CD8-positive, alpha-beta memory T cell (primary cell): ENCODE data around the gene SMPD4. TPM values are rescaled to one million over a fixed set of nuclear protein-coding genes. Genes with fewer than 3 reads are reported as not detected.
"Not testable (repeated sequence)": the region's sequence is repeated elsewhere in the genome, so short reads cannot be mapped to it uniquely, and the experiment has no call there.

Experiments used
- CTCF ChIA-PET: fragments of 350-600 bp; sonication (Branson Sonifier 250); formaldehyde crosslinking; loops from one replicate; lab custom pipeline; 2021; ENCODE audit warnings: antibody characterized with exemption; lab: Charles Lee
- POLR2A ChIA-PET: fragments of 350-600 bp; sonication (Branson Sonifier 250); formaldehyde crosslinking; loops from one replicate; lab custom pipeline; 2021; ENCODE audit warnings: antibody characterized with exemption; lab: Charles Lee
- DNase-seq, 5 donors: peaks; one replicate each; pipeline versions ENCODE4 v3.0.0 to v3.0.0-alpha.2; 2020 to 2022; ENCODE audit warnings: mixed read lengths in 1 of 5
- H3K27ac ChIP-seq: one replicate; pipeline ENCODE4 v1.7.0; 2013; ENCODE audit warnings: low read depth, mild to moderate bottlenecking, low read length, moderate library complexity
- H3K27me3 ChIP-seq: 2 replicates; pipeline ENCODE4 v1.7.0; 2013; ENCODE audit warnings: low read length, mild to moderate bottlenecking; ENCODE audit not compliant: insufficient read depth, poor library complexity, severe bottlenecking
- H3K36me3 ChIP-seq: 2 replicates; pipeline ENCODE4 v1.7.0; 2013; ENCODE audit warnings: mild to moderate bottlenecking, low read length, moderate library complexity; ENCODE audit not compliant: insufficient read depth
- H3K4me1 ChIP-seq: 2 replicates; pipeline ENCODE4 v1.7.0; 2013; ENCODE audit warnings: mild to moderate bottlenecking, low read length, moderate library complexity; ENCODE audit not compliant: insufficient read depth
- H3K4me3 ChIP-seq: 2 replicates; pipeline ENCODE4 v1.7.0; 2013; ENCODE audit warnings: mild to moderate bottlenecking, low read length
- H3K9me3 ChIP-seq: 2 replicates; pipeline ENCODE4 v1.7.0; 2013; ENCODE audit warnings: mild to moderate bottlenecking, low read length
- H3K27ac Mint-ChIP-seq, 8 donors: one replicate each; pipeline ENCODE4 v1.8.0; 2020 to 2021; ENCODE audit warnings: mixed read lengths in 8 of 8, mild to moderate bottlenecking in 6 of 8, inconsistent platforms in 3 of 8, moderate library complexity in 3 of 8
- H3K27me3 Mint-ChIP-seq, 2 donors: one replicate each; pipeline ENCODE4 v1.8.0; 2020 to 2021; ENCODE audit warnings: mixed read lengths in 2 of 2, mild to moderate bottlenecking in 1 of 2, moderate library complexity in 1 of 2
- H3K36me3 Mint-ChIP-seq, 3 donors: one replicate each; pipeline ENCODE4 v1.8.0; 2020 to 2021; ENCODE audit warnings: mixed read lengths in 3 of 3, inconsistent platforms in 1 of 3, mild to moderate bottlenecking in 1 of 3
- H3K4me1 Mint-ChIP-seq, 3 donors: one replicate each; pipeline ENCODE4 v1.8.0; 2020 to 2021; ENCODE audit warnings: mixed read lengths in 3 of 3, inconsistent platforms in 1 of 3, mild to moderate bottlenecking in 1 of 3
- H3K4me3 Mint-ChIP-seq, 7 donors: one replicate each; pipeline ENCODE4 v1.8.0; 2020 to 2021; ENCODE audit warnings: mixed read lengths in 7 of 7, mild to moderate bottlenecking in 6 of 7, moderate library complexity in 4 of 7, inconsistent platforms in 2 of 7
- H3K9me3 Mint-ChIP-seq, 5 donors: one replicate each; pipeline ENCODE4 v1.8.0; 2020 to 2022; ENCODE audit warnings: mixed read lengths in 5 of 5, mild to moderate bottlenecking in 3 of 5, moderate library complexity in 2 of 5, inconsistent platforms in 1 of 5
- polyA plus RNA-seq: library from polyadenylated mRNA; unstranded; fragments of 300-500 nt; fragmentation: Illumina TruSeq; gene quantifications from one replicate; pipeline ENCODE4 v1.2.3, GENCODE V29; 2021
- total RNA-seq, 2 experiments: library from RNA; stranded (reverse); gene quantifications; one replicate each; pipeline ENCODE4 v1.2.3, GENCODE V29; 2021

SMPD4 gene
- total and polyA plus RNA-seq, 3 experiments from 2014 or later = 43.2 to 113 (median 111) TPM

- H3K27ac ChIP-seq, H3K27me3 Mint-ChIP-seq, POLR2A ChIA-PET, H3K4me3 ChIP-seq, H3K4me3 Mint-ChIP-seq, CTCF ChIA-PET, H3K27me3 ChIP-seq, H3K36me3 ChIP-seq, H3K9me3 ChIP-seq, H3K9me3 Mint-ChIP-seq, H3K4me1 ChIP-seq, DNase-seq: not testable (repeated sequence)
- Mint-ChIP-seq H3K27ac (peak overlapping the region in 1 of 8 donors; percentile 7), H3K4me1 (peaks cover 0 to 11% (median 5%) of the 10 kb centered on the region in 3 donors), H3K36me3 (peaks cover 0 to 56% (median 0%) of the 10 kb centered on the region in 3 donors)
These were observed 27.5 kb downstream of the SMPD4 start for GRCh38 chr2:130153721-130154422.

- DNase-seq = no peak
- H3K9me3 Mint-ChIP-seq = no peaks in the 10 kb centered on the region
- no peak overlapping the region for H3K27ac ChIP-seq
- peaks cover 0 to 47% (median 0%) of the 10 kb centered on the region in 3 donors for H3K36me3 Mint-ChIP-seq
- H3K4me3 ChIP-seq = no peak overlapping the region
- ChIA-PET POLR2A (no interaction called here), CTCF (no interaction called here)
- no peaks in the 10 kb centered on the region for H3K9me3 ChIP-seq
- H3K4me1 ChIP-seq = no peaks in the 10 kb centered on the region
- no peak overlapping the region for H3K4me3 Mint-ChIP-seq
- H3K36me3 ChIP-seq = no peaks in the 10 kb centered on the region
- H3K4me1 Mint-ChIP-seq = peaks cover 1 to 4% (median 3%) of the 10 kb centered on the region in 3 donors
- H3K27me3 ChIP-seq = no peaks in the 10 kb centered on the region
- H3K27me3 Mint-ChIP-seq = no peaks in the 10 kb centered on the region
- H3K27ac Mint-ChIP-seq = peak overlapping the region in 1 of 8 donors; percentile 32
These were observed 28.4 kb downstream of the SMPD4 start for GRCh38 chr2:130152816-130153595.

GRCh38 chr2:130152136-130152815, 29.1 kb downstream of the SMPD4 start:
- H3K36me3 ChIP-seq, DNase-seq, CTCF ChIA-PET, H3K27ac ChIP-seq, H3K9me3 ChIP-seq, H3K4me1 ChIP-seq, H3K9me3 Mint-ChIP-seq, H3K27ac Mint-ChIP-seq, H3K27me3 ChIP-seq, H3K4me3 Mint-ChIP-seq, H3K4me3 ChIP-seq, H3K27me3 Mint-ChIP-seq, POLR2A ChIA-PET, H3K4me1 Mint-ChIP-seq: not testable (repeated sequence)
- peaks cover 0 to 45% (median 0%) of the 10 kb centered on the region in 3 donors for H3K36me3 Mint-ChIP-seq

GRCh38 chr2:130151145-130151512, 30.3 kb downstream of the SMPD4 start:
- H3K9me3 Mint-ChIP-seq, POLR2A ChIA-PET, CTCF ChIA-PET: not testable (repeated sequence)

GRCh38 chr2:130150181-130151144, 30.9 kb downstream of the SMPD4 start:
- Histone ChIP-seq H3K9me3 (no peaks in the 10 kb centered on the region), H3K27me3 (no peaks in the 10 kb centered on the region), H3K36me3 (no peaks in the 10 kb centered on the region), H3K4me3 (no peak overlapping the region), H3K4me1 (no peaks in the 10 kb centered on the region), H3K27ac (no peak overlapping the region)
- Mint-ChIP-seq H3K27ac (peak overlapping the region in 1 of 8 donors; percentile 22), H3K4me1 (peaks cover 0 to 3% (median 0%) of the 10 kb centered on the region in 3 donors), H3K4me3 (no peak overlapping the region), H3K27me3 (peaks cover 0 to 6% of the 10 kb centered on the region in 2 donors), H3K9me3 (no peaks in the 10 kb centered on the region), H3K36me3 (peaks cover 0 to 32% (median 0%) of the 10 kb centered on the region in 3 donors)
- ChIA-PET CTCF (no interaction called here), POLR2A (no interaction called here)
- no peak for DNase-seq

More at GRCh38 chr2:130151145-130151512, 30.3 kb downstream of the SMPD4 start:
- H3K4me1 Mint-ChIP-seq, H3K9me3 ChIP-seq, H3K27me3 Mint-ChIP-seq, H3K27me3 ChIP-seq, H3K4me3 ChIP-seq, H3K36me3 ChIP-seq, H3K27ac Mint-ChIP-seq, H3K4me3 Mint-ChIP-seq, H3K4me1 ChIP-seq, DNase-seq, H3K27ac ChIP-seq: not testable (repeated sequence)
- peaks cover 0 to 38% (median 0%) of the 10 kb centered on the region in 3 donors for H3K36me3 Mint-ChIP-seq

- H3K4me1 Mint-ChIP-seq, H3K4me3 Mint-ChIP-seq, H3K4me1 ChIP-seq, H3K9me3 Mint-ChIP-seq, CTCF ChIA-PET, H3K27me3 Mint-ChIP-seq, DNase-seq, H3K4me3 ChIP-seq, POLR2A ChIA-PET, H3K27me3 ChIP-seq, H3K27ac ChIP-seq, H3K9me3 ChIP-seq, H3K36me3 ChIP-seq: not testable (repeated sequence)
- Mint-ChIP-seq H3K27ac (peak overlapping the region in 1 of 8 donors; percentile 41), H3K36me3 (peaks cover 0 to 14% (median 0%) of the 10 kb centered on the region in 3 donors)
These were observed 32.9 kb downstream of the SMPD4 start for GRCh38 chr2:130148515-130148914.

GRCh38 chr2:130145006-130145414, 36.4 kb downstream of the SMPD4 start, which contains the start of gene CCDC74B:
CCDC74B (minus strand) TSS chr2:130145112; CDS start chr2:130144996, 116 bp downstream.
- H3K27me3 ChIP-seq, H3K36me3 ChIP-seq, CTCF ChIA-PET, POLR2A ChIA-PET, H3K9me3 ChIP-seq, H3K27ac ChIP-seq, H3K4me1 ChIP-seq, H3K9me3 Mint-ChIP-seq, H3K36me3 Mint-ChIP-seq, H3K4me3 ChIP-seq: not testable (repeated sequence)
- Mint-ChIP-seq H3K4me1 (peaks cover 3 to 10% (median 9%) of the 10 kb centered on the region in 3 donors), H3K27ac (peak within 1 kb of the TSS in 5 of 8 donors; percentile 7 to 85 (median 68)), H3K27me3 (peaks cover 6 to 12% of the 10 kb centered on the region in 2 donors), H3K4me3 (peak within 1 kb of the TSS; percentile 76 to 89 (median 83))
- DNase-seq = peak; percentile 46 to 73 (median 51)
